A549 (cell line): ENCODE results near the gene KIAA0232.

ENCODE experiments used
- BHLHE40 ChIP-seq: IDR thresholded peaks from 2 replicates; pipeline ENCODE4 v1.6.1; 2012; ENCODE audit warnings: low read depth, low read length, inconsistent platforms
- CTCF ChIP-seq: fragments of >200 bp; sonication (Bioruptor Twin); formaldehyde crosslinking; IDR thresholded peaks from 3 replicates; pipeline ENCODE4 v1.5.1; 2016
- MAX ChIP-seq: IDR thresholded peaks from 2 replicates; pipeline ENCODE4 v1.6.1; 2012
- PHF8 ChIP-seq: fragments of 200-600 bp; sonication (generic); IDR thresholded peaks from 2 replicates; pipeline ENCODE4 v1.6.1; 2016; ENCODE audit warnings: low read depth, mild to moderate bottlenecking, antibody characterized with exemption, moderate library complexity, borderline replicate concordance
- RFX5 ChIP-seq: fragments of 450-650 bp; IDR thresholded peaks from 2 replicates; pipeline ENCODE4 v1.7.1; 2014; ENCODE audit warnings: antibody characterized with exemption, mild to moderate bottlenecking, moderate library complexity
- ZFP36 ChIP-seq: fragments of 450-650 bp; IDR thresholded peaks from 2 replicates; pipeline ENCODE4 v1.6.1; 2014; ENCODE audit warnings: borderline replicate concordance; ENCODE audit not compliant: partially characterized antibody

GRCh38 chr4:6742989-6743388 lies 39.5 kb upstream of the KIAA0232 start:
- TF ChIP-seq ZFP36 = no peak
- no peak for TF ChIP-seq PHF8
- TF ChIP-seq MAX = no peak
- no peak for TF ChIP-seq RFX5
- TF ChIP-seq CTCF = no peak
- TF ChIP-seq BHLHE40 = no peak
